A549 (cell line): ENCODE results near the gene PSMG1.

Experiments
- POLR2A ChIP-seq: IDR thresholded peaks from 2 replicates; pipeline ENCODE4 v1.6.1; 2012; ENCODE audit warnings: mild to moderate bottlenecking, low read length
- RAD21 ChIP-seq, 2 experiments: fragments of >200 bp in 1 of 2; sonication (Bioruptor Twin) in 1 of 2; formaldehyde crosslinking in 1 of 2; IDR thresholded peaks in 1 of 2; conservative IDR thresholded peaks in 1 of 2; 2 replicates in 1 of 2; 3 replicates in 1 of 2; pipeline ENCODE4 v1.6.1; 2012 to 2018; ENCODE audit warnings: inconsistent platforms in 1 of 2
- TF ChIP-seq, protein P1 (sequence below): fragments of >200 bp; sonication (Bioruptor Twin); formaldehyde crosslinking; IDR thresholded peaks from 3 replicates; pipeline ENCODE4 v1.5.1; 2016
- TF ChIP-seq, protein P2 (sequence below): IDR thresholded peaks from 2 replicates; pipeline ENCODE4 v1.6.1; 2012

DNA sequence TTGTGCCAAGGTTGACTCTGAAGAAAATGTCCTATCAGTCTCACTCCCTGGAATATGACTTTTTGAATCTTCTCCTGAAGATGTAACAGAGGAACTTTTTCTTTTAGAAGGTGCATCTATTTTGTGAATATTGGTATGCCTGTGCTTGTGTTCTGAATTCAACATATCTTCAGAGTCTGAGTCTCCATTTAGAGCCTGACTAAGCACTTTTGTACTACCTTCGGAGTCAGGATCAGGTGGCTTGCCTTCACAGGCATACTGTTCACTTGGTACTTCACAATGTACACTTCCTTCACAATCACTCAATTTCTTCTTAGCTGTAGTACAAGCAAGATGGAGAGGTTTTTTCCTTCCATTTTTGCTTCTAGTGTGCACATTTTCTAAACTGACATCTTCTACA, 13.6 kb upstream of the PSMG1 start:
- TF ChIP-seq POLR2A = no peak
- TF ChIP-seq, protein P1, sequence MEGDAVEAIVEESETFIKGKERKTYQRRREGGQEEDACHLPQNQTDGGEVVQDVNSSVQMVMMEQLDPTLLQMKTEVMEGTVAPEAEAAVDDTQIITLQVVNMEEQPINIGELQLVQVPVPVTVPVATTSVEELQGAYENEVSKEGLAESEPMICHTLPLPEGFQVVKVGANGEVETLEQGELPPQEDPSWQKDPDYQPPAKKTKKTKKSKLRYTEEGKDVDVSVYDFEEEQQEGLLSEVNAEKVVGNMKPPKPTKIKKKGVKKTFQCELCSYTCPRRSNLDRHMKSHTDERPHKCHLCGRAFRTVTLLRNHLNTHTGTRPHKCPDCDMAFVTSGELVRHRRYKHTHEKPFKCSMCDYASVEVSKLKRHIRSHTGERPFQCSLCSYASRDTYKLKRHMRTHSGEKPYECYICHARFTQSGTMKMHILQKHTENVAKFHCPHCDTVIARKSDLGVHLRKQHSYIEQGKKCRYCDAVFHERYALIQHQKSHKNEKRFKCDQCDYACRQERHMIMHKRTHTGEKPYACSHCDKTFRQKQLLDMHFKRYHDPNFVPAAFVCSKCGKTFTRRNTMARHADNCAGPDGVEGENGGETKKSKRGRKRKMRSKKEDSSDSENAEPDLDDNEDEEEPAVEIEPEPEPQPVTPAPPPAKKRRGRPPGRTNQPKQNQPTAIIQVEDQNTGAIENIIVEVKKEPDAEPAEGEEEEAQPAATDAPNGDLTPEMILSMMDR = no peak
- TF ChIP-seq, protein P2, sequence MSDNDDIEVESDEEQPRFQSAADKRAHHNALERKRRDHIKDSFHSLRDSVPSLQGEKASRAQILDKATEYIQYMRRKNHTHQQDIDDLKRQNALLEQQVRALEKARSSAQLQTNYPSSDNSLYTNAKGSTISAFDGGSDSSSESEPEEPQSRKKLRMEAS = no peak
- TF ChIP-seq RAD21 (conservative IDR thresholded peaks at IDR 0.05 in 1 of 2, IDR thresholded peaks at IDR 0.05 in 1 of 2) = no peak
